Measurements from ENCODE around the gene OLIG1. TPM values are rescaled to one million over a fixed set of nuclear protein-coding genes. Genes with fewer than 3 reads are reported as not detected.

The OLIG1 gene
- total and polyA plus RNA-seq, 2 of the 8 experiments (the other 6 are each of a cell fraction or from before 2014, with no cell fraction given), result 0.65 to 1.2 TPM

DNA sequence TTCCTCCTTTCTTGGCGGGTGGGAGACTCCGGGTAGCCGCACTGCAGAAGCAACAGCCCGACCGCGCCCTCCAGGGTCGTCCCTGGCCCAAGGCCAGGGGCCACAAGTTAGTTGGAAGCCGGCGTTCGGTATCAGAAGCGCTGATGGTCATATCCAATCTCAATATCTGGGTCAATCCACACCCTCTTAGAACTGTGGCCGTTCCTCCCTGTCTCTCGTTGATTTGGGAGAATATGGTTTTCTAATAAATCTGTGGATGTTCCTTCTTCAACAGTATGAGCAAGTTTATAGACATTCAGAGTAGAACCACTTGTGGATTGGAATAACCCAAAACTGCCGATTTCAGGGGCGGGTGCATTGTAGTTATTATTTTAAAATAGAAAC lies 41.7 kb upstream of the OLIG1 start:
- H4K20me1 ChIP-seq (replicated peaks in 1 of 2; ENCODE audit: control insufficient read depth in 1 of 2, insufficient read depth in 2 of 2, low read length in 2 of 2), result peaks cover 14 to 21% of the 10 kb centered on the region in 2 experiments
- H3K9ac ChIP-seq (replicated peaks in 1 of 4; ENCODE audit: extremely low read depth in 1 of 4, low read depth in 3 of 4, low read length in 3 of 4), result no peak overlapping the region
- no peak overlapping the region for H3K23ac ChIP-seq (ENCODE audit: insufficient read length)
- no peak overlapping the region for H2BK120ac ChIP-seq (replicated peaks; ENCODE audit: low read depth, low read length)
- H2BK20ac ChIP-seq (ENCODE audit: low read length), result no peak overlapping the region
- ChIA-PET POLR2A (ENCODE audit: partially characterized antibody) (no interaction called here), CTCF (ENCODE audit: partially characterized antibody) (no interaction called here)
- no peak overlapping the region for H4K5ac ChIP-seq (ENCODE audit: insufficient read length, low read depth, low read length)
- peaks cover 90 to 99% (median 98%) of the 10 kb centered on the region in 4 experiments for H3K27me3 ChIP-seq (replicated peaks in 1 of 4; ENCODE audit: control insufficient read depth in 3 of 4, extremely low read depth in 1 of 4, insufficient read depth in 3 of 4, low read length in 3 of 4)
- no peak overlapping the region for H2BK15ac ChIP-seq (ENCODE audit: low read length)
- peak overlapping the region in 1 of 4 experiments; percentile 70; a peak in 1 of 8 replicates for H3K4me3 ChIP-seq (ENCODE audit: extremely low read depth in 1 of 4, insufficient read depth in 2 of 4, low read depth in 3 of 4, low read length in 4 of 4)
- no peak overlapping the region for H3K4ac ChIP-seq (replicated peaks; ENCODE audit: insufficient read length, low read depth, low read length)
- no peak overlapping the region for H2AFZ ChIP-seq (ENCODE audit: low read length)
- H4K8ac ChIP-seq (ENCODE audit: extremely low read depth, insufficient read depth, low read length), result no peak overlapping the region
- H3K23me2 ChIP-seq (ENCODE audit: low read depth, low read length), result peaks cover 11% of the 10 kb centered on the region
- H3K4me2 ChIP-seq (ENCODE audit: insufficient read depth in 1 of 2, low read depth in 2 of 2, low read length in 2 of 2), result peak overlapping the region in 1 of 2 experiments; percentile 40; a peak in 2 of 4 replicates
- WGBS, 2 experiments (ENCODE audit: extremely low coverage in 1 of 2, insufficient coverage in 1 of 2, insufficient read length in 1 of 2, insufficient replicate concordance in 2 of 2, low coverage in 1 of 2, low lambda C conversion rate in 2 of 2, missing lambda C conversion rate in 1 of 2), result 25% methylated on average over 8 of the region's 15 CpGs; no CpG with 5 or more reads in 1 of the 2 experiments
- H3K27ac ChIP-seq (ENCODE audit: low read depth, low read length), result no peak overlapping the region
- H3K56ac ChIP-seq (replicated peaks; ENCODE audit: insufficient read length, low read depth, low read length), result no peak overlapping the region
- H3K9me3 ChIP-seq (ENCODE audit: insufficient read depth in 2 of 2, low read depth in 1 of 2, low read length in 1 of 2), result no peaks in the 10 kb centered on the region
- TF ChIP-seq CBX8 (IDR thresholded peaks at IDR 0.05; ENCODE audit: borderline replicate concordance, low read depth, low read length), result 0 out of 2 replicates have a peak, but pooled peaks have one; percentile 69
- TF ChIP-seq RNF2 (IDR thresholded peaks at IDR 0.05; ENCODE audit: borderline replicate concordance, low read depth, low read length, missing control alignments, poor library complexity, severe bottlenecking), result no peak
- no peak overlapping the region for H3K18ac ChIP-seq (ENCODE audit: extremely low read depth, low read length)
- DNase-seq (ENCODE audit: low read depth in 1 of 2, low spot score in 2 of 2), result no peak
- H2BK12ac ChIP-seq (ENCODE audit: low read depth, low read length), result no peak overlapping the region
- H3K79me1 ChIP-seq (ENCODE audit: low read depth, low read length), result no peaks in the 10 kb centered on the region
- no peak overlapping the region for H2BK5ac ChIP-seq (ENCODE audit: low read depth, low read length)
- no peaks in the 10 kb centered on the region for H3K79me2 ChIP-seq (ENCODE audit: control insufficient read depth in 1 of 2, insufficient read depth in 2 of 2, low read length in 2 of 2)
- FAIRE-seq, result no peak
- peaks cover 6 to 30% (median 22%) of the 10 kb centered on the region in 4 experiments for H3K4me1 ChIP-seq (replicated peaks in 1 of 4; ENCODE audit: control insufficient read depth in 3 of 4, insufficient read depth in 4 of 4, low read length in 3 of 4)
- no peak overlapping the region for H3K14ac ChIP-seq (ENCODE audit: insufficient read length)
- no peak overlapping the region for H4K91ac ChIP-seq (replicated peaks; ENCODE audit: insufficient read length, low read length)
- H2AK5ac ChIP-seq (ENCODE audit: low read depth, low read length), result no peak overlapping the region
- H3K36me3 ChIP-seq (ENCODE audit: control insufficient read depth in 2 of 4, insufficient read depth in 4 of 4, low read length in 3 of 4), result peaks cover 0 to 5% (median 0%) of the 10 kb centered on the region in 4 experiments; a peak in 1 of 8 replicates

Measured in H1 (cell line).